OCI-LY7 (cell line): Measurements from ENCODE around the gene KIF20A. TPM values are rescaled to one million over a fixed set of nuclear protein-coding genes. Genes with fewer than 3 reads are reported as not detected.
A peak's percentile ranks its signal among the peaks of the same experiment; 100 is the strongest.

Experiments
- BruUV-seq: library from RNA; stranded (reverse); fragments of 400-500 nt; replicated peaks from 2 replicates; lab custom pipeline; 2021; lab: Mats Ljungman, UMichigan
- CTCF ChIA-PET: fragments of 300-600 bp; sonication (Branson Sonifier 250); formaldehyde crosslinking; loops from one replicate; lab custom pipeline; 2022; ENCODE audit warnings: antibody characterized with exemption; ENCODE audit not compliant: unreplicated experiment; lab: Charles Lee
- POLR2A ChIA-PET: fragments of 300-600 bp; sonication (Branson Sonifier 250); formaldehyde crosslinking; loops from one replicate; lab custom pipeline; 2022; ENCODE audit warnings: antibody characterized with exemption; lab: Charles Lee
- DNase-seq: peaks from one replicate; pipeline ENCODE4 v3.0.0-alpha.2; 2015; ENCODE audit warnings: low spot score
- H2AFZ ChIP-seq: fragments of 200-600 bp; sonication (generic), shearing (Covaris generic); 2 replicates; pipeline ENCODE4 v1.6.1; 2014; ENCODE audit warnings: mild to moderate bottlenecking, antibody characterized with exemption, low read length, moderate library complexity
- H3K27ac ChIP-seq: fragments of 200-600 bp; sonication (generic); 2 replicates; pipeline ENCODE4 v1.5.1; 2014; ENCODE audit warnings: mixed run types, low read depth, mild to moderate bottlenecking, moderate library complexity, low read length, inconsistent platforms; ENCODE audit not compliant: poor library complexity, severe bottlenecking
- H3K36me3 ChIP-seq: fragments of 200-600 bp; sonication (generic); 2 replicates; pipeline ENCODE4 v1.6.1; 2014; ENCODE audit warnings: mild to moderate bottlenecking, antibody characterized with exemption, low read length, moderate library complexity, mixed read lengths; ENCODE audit not compliant: insufficient read depth
- H3K4me1 ChIP-seq: fragments of 200-600 bp; sonication (generic); 2 replicates; pipeline ENCODE4 v1.5.1; 2014; ENCODE audit warnings: mild to moderate bottlenecking, low read length; ENCODE audit not compliant: insufficient read depth, poor library complexity, severe bottlenecking
- H3K4me2 ChIP-seq: fragments of 200-600 bp; sonication (generic); 2 replicates; pipeline ENCODE4 v1.6.1; 2014; ENCODE audit warnings: mild to moderate bottlenecking, low read length
- H3K4me3 ChIP-seq: fragments of 200-600 bp; sonication (generic); 2 replicates; pipeline ENCODE4 v1.5.1; 2014; ENCODE audit warnings: mild to moderate bottlenecking, low read depth, low read length; ENCODE audit not compliant: poor library complexity, severe bottlenecking
- H3K79me2 ChIP-seq: fragments of 200-600 bp; sonication (generic); 2 replicates; pipeline ENCODE4 v1.6.1; 2016; ENCODE audit warnings: low read depth, mild to moderate bottlenecking, low read length, moderate library complexity, mixed read lengths; ENCODE audit not compliant: insufficient read depth
- H3K9me2 ChIP-seq: fragments of 200-600 bp; sonication (generic); 2 replicates; pipeline ENCODE4 v1.6.1; 2016; ENCODE audit warnings: mild to moderate bottlenecking, low read length, mixed read lengths; ENCODE audit not compliant: insufficient read depth
- H3K9me3 ChIP-seq: fragments of 200-600 bp; sonication (generic); 2 replicates; pipeline ENCODE4 v1.6.1; 2014; ENCODE audit warnings: mild to moderate bottlenecking, mixed run types, low read length, mixed read lengths
- H4K20me1 ChIP-seq: fragments of 200-600 bp; sonication (generic); 2 replicates; pipeline ENCODE4 v1.6.1; 2014; ENCODE audit warnings: mild to moderate bottlenecking, antibody characterized with exemption, low read length, moderate library complexity, mixed read lengths; ENCODE audit not compliant: insufficient read depth
- CTCF ChIP-seq: fragments of 200-600 bp; sonication (generic); conservative IDR thresholded peaks from 2 replicates; pipeline ENCODE4 v1.5.1; 2014; ENCODE audit warnings: mild to moderate bottlenecking, antibody characterized with exemption, low read length, moderate library complexity, mixed read lengths
- EZH2phosphoT487 ChIP-seq: fragments of 200-600 bp; sonication (generic); IDR thresholded peaks from 2 replicates; pipeline ENCODE4 v1.6.1; 2018; ENCODE audit warnings: low read depth, borderline replicate concordance, mild to moderate bottlenecking, mixed run types, antibody characterized with exemption, low read length, moderate library complexity, mixed read lengths
- intact Hi-C: fragments of 100-400 bp; cut with micrococcal nuclease; formaldehyde crosslinking; loops from one replicate; pipeline ENCODE4 v1.10.0; 2022; ENCODE audit not compliant: unreplicated experiment
- total RNA-seq, 2 experiments: library from RNA; depleted of rRNA in 1 of 2; stranded (reverse); fragments of >200 nt in 1 of 2; shearing (Covaris generic) in 1 of 2; gene quantifications; 2 replicates each; pipeline ENCODE4 v1.2.3, GENCODE V29; 2014 to 2022

The KIF20A gene
- total RNA-seq, 2 experiments from 2014 or later = 63.1 to 65.1 TPM

- Histone ChIP-seq H3K4me1 (peaks cover 15% of the 10 kb centered on the region), H4K20me1 (no peaks in the 10 kb centered on the region), H3K27ac (no peak overlapping the region), H3K4me3 (no peak overlapping the region), H3K9me3 (no peaks in the 10 kb centered on the region), H3K79me2 (peaks cover 64% of the 10 kb centered on the region), H3K4me2 (peak overlapping the region; percentile 75; the same call in 1 of the 2 replicates), H2AFZ (no peak overlapping the region), H3K36me3 (peaks cover 54% of the 10 kb centered on the region), H3K9me2 (no peaks in the 10 kb centered on the region)
- no TSS peak for BruUV-seq
- ChIA-PET POLR2A (interaction anchor here (0.6 kb wide), 1 partner anchor 316 kb away, joined by 3 read pairs; no protein-coding TSS in a partner anchor), CTCF (no interaction called here)
- TF ChIP-seq CTCF (no peak), EZH2phosphoT487 (no peak)
- intact Hi-C loops = loop anchor here (5.0 kb wide), 1 partner anchor 121 kb away; the partner anchor contains the start of gene CDC25C
- DNase-seq = no peak
Measured at GRCh38 chr5:138210985-138211384, 32.1 kb downstream of the KIF20A start.

- Histone ChIP-seq H3K79me2 (peaks cover 48% of the 10 kb centered on the region), H3K4me1 (peaks cover 15% of the 10 kb centered on the region), H3K36me3 (peaks cover 38% of the 10 kb centered on the region), H4K20me1 (no peaks in the 10 kb centered on the region), H2AFZ (peak overlapping the region; percentile 99), H3K9me2 (no peaks in the 10 kb centered on the region), H3K4me3 (peak overlapping the region; percentile 97), H3K4me2 (peak overlapping the region; percentile 75), H3K27ac (peak overlapping the region; percentile 43), H3K9me3 (no peaks in the 10 kb centered on the region)
- TSS peak; percentile 83 for BruUV-seq
- intact Hi-C loops = loop anchor here (2.0 to 5.0 kb wide), 3 partner anchors 34 to 362 kb away; partner anchors contain the start of genes BRD8, CDC25C, HSPA9 and KIF20A
- TF ChIP-seq EZH2phosphoT487 (no peak), CTCF (no peak)
- CTCF ChIA-PET = interaction anchor here (0.6 kb wide), 1 partner anchor 140 kb away, joined by 3 read pairs; the partner anchor contains the start of gene KDM3B
- DNase-seq = peak; percentile 19
- POLR2A ChIA-PET = interaction anchor here (0.5 to 1.8 kb wide), 10 partner anchors 11 to 142 kb away, joined by 3 to 7 read pairs (median 3); partner anchors contain the start of gene KIF20A
Measured at GRCh38 chr5:138212828-138213160, 33.9 kb downstream of the KIF20A start.
